Forelimb muscle (tissue), 1 donor: Measurements from ENCODE around the gene CD151. TPM values are rescaled to one million over a fixed set of nuclear protein-coding genes. Genes with fewer than 3 reads are reported as not detected.

Experiments
- DNase-seq: peaks from one replicate; pipeline ENCODE4 v3.0.0-alpha.2; 2013; ENCODE audit warnings: low read depth
- polyA plus RNA-seq: library from polyadenylated mRNA; unstranded; fragments of 120-200 nt; gene quantifications from one replicate; pipeline ENCODE4 v1.2.1, GENCODE V29; 2013; ENCODE audit not compliant: insufficient read length

The CD151 gene
- polyA plus RNA-seq, 1 donor, result 155 TPM

- DNase-seq, result no peak
Observed at GRCh38 chr11:829176-829846, 3.4 kb upstream of the CD151 start.

- no peak for DNase-seq
Observed at GRCh38 chr11:829847-830294, 2.9 kb upstream of the CD151 start.

GRCh38 chr11:830295-831117 lies 2.2 kb upstream of the CD151 start:
- no peak for DNase-seq

- DNase-seq, result no peak
Observed at GRCh38 chr11:831118-831864, 1.5 kb upstream of the CD151 start.

GRCh38 chr11:831961-832528 lies 707 bp upstream of the CD151 start:
- DNase-seq, result no peak

- DNase-seq, result no peak
Observed at GRCh38 chr11:833114-833791, 501 bp downstream of the CD151 start.

GRCh38 chr11:833849-834311 lies 1.1 kb downstream of the CD151 start:
- DNase-seq, result no peak

GRCh38 chr11:834371-835316 lies 1.9 kb downstream of the CD151 start:
- DNase-seq, result no peak

- no peak for DNase-seq
Observed at GRCh38 chr11:836274-836673, 3.5 kb downstream of the CD151 start.

- DNase-seq, result no peak
Observed at GRCh38 chr11:836700-837099, 3.9 kb downstream of the CD151 start.

GRCh38 chr11:837189-837989 lies 4.6 kb downstream of the CD151 start:
- DNase-seq, result no peak

GRCh38 chr11:837990-838307 lies 5.2 kb downstream of the CD151 start:
- no peak for DNase-seq

- DNase-seq, result no peak
Observed at GRCh38 chr11:838441-839279, 5.9 kb downstream of the CD151 start.

- no peak for DNase-seq
Observed at GRCh38 chr11:839280-839623, 6.5 kb downstream of the CD151 start.

GRCh38 chr11:839875-840617 lies 7.3 kb downstream of the CD151 start:
- DNase-seq, result no peak

GRCh38 chr11:841981-842369 lies 9.2 kb downstream of the CD151 start:
- no peak for DNase-seq

GRCh38 chr11:842370-843002 lies 9.7 kb downstream of the CD151 start, which contains the start of the genes POLR2L and TSPAN4:
Gene POLR2L, minus strand, starts transcription at chr11:842529. Its CDS starts 21 bp downstream, at chr11:842508.
Gene TSPAN4, plus strand, starts transcription at chr11:842852. Its CDS starts 7,453 bp downstream, at chr11:850305.
- DNase-seq, result no peak
